WTC11 (cell line): ENCODE results near the gene KLRG1. TPM values are rescaled to one million over a fixed set of nuclear protein-coding genes. Genes with fewer than 3 reads are reported as not detected.

Experiments used
- ATAC-seq: fragments of 200-7000 bp; cut with Tn5 transposase; 2 replicates; pipeline ENCODE4 v1.10.0; 2021; ENCODE audit warnings: mild to moderate bottlenecking, moderate library complexity
- CTCF ChIA-PET: fragments of 300-600 bp; sonication (Branson Sonifier 250); formaldehyde crosslinking; loops from one replicate; lab custom pipeline; 2021; ENCODE audit warnings: antibody characterized with exemption; lab: Charles Lee
- POLR2A ChIA-PET: fragments of 350-600 bp; sonication (Branson Sonifier 250); formaldehyde crosslinking; loops from one replicate; lab custom pipeline; 2021; ENCODE audit warnings: antibody characterized with exemption; lab: Charles Lee
- DNase-seq: peaks from one replicate; pipeline ENCODE4 v3.0.0; 2021; ENCODE audit warnings: low spot score
- H3K27ac Mint-ChIP-seq: 2 replicates; pipeline ENCODE4 v1.8.0; 2021; ENCODE audit warnings: mixed read lengths
- H3K27me3 Mint-ChIP-seq: 2 replicates; pipeline ENCODE4 v1.8.0; 2021; ENCODE audit warnings: low read depth, mild to moderate bottlenecking, moderate library complexity, mixed read lengths
- H3K36me3 Mint-ChIP-seq: 2 replicates; pipeline ENCODE4 v1.8.0; 2021; ENCODE audit warnings: mixed read lengths
- H3K4me1 Mint-ChIP-seq: 2 replicates; pipeline ENCODE4 v1.8.0; 2022; ENCODE audit warnings: mixed read lengths
- H3K4me3 Mint-ChIP-seq: 2 replicates; pipeline ENCODE4 v1.8.0; 2021; ENCODE audit warnings: mild to moderate bottlenecking, moderate library complexity, mixed read lengths
- H3K9me3 Mint-ChIP-seq: 2 replicates; pipeline ENCODE4 v1.8.0; 2021; ENCODE audit warnings: mixed read lengths
- ATF3 ChIP-seq: sonication (generic); formaldehyde crosslinking; conservative IDR thresholded peaks from 2 replicates; pipeline ENCODE4 v1.8.1; 2022; ENCODE audit warnings: mild to moderate bottlenecking, missing genetic modification reagents
- ATF6 ChIP-seq: sonication (generic); formaldehyde crosslinking; IDR thresholded peaks from 2 replicates; pipeline ENCODE4 v1.8.1; 2023; ENCODE audit warnings: mild to moderate bottlenecking, missing genetic modification reagents
- CDX4 ChIP-seq: fragments of 250-450 bp; sonication (Bioruptor Pico); IDR thresholded peaks from 2 replicates; pipeline ENCODE4 v1.9.0; 2021; ENCODE audit warnings: moderate library complexity, mild to moderate bottlenecking, inconsistent platforms, borderline replicate concordance
- ERG ChIP-seq: fragments of 250-450 bp; sonication (Bioruptor Pico); IDR thresholded peaks from 2 replicates; pipeline ENCODE4 v1.8.0; 2021; ENCODE audit warnings: mild to moderate bottlenecking
- FOXJ3 ChIP-seq: sonication (generic); formaldehyde crosslinking; IDR thresholded peaks from 2 replicates; pipeline ENCODE4 v1.9.0; 2021; ENCODE audit warnings: missing genetic modification reagents, mild to moderate bottlenecking, borderline replicate concordance
- FOXP4 ChIP-seq: sonication (generic); formaldehyde crosslinking; IDR thresholded peaks from 2 replicates; pipeline ENCODE4 v1.8.0; 2022; ENCODE audit warnings: mild to moderate bottlenecking, missing genetic modification reagents
- GTF2I ChIP-seq: fragments of 250-450 bp; sonication (Bioruptor Pico); conservative IDR thresholded peaks from 2 replicates; pipeline ENCODE4 v1.4.0; 2021; ENCODE audit warnings: mild to moderate bottlenecking
- HMGXB4 ChIP-seq: sonication (generic); formaldehyde crosslinking; IDR thresholded peaks from 2 replicates; pipeline ENCODE4 v1.8.1; 2023; ENCODE audit warnings: mild to moderate bottlenecking, moderate library complexity, missing genetic modification reagents
- JUN ChIP-seq: sonication (generic); formaldehyde crosslinking; IDR thresholded peaks from 2 replicates; pipeline ENCODE4 v1.8.0; 2023; ENCODE audit warnings: mild to moderate bottlenecking, missing genetic modification reagents
- MLX ChIP-seq: sonication (generic); formaldehyde crosslinking; IDR thresholded peaks from 2 replicates; pipeline ENCODE4 v1.8.1; 2023; ENCODE audit warnings: mild to moderate bottlenecking, missing genetic modification reagents, moderate library complexity
- MYBL2 ChIP-seq: sonication (generic); formaldehyde crosslinking; IDR thresholded peaks from 2 replicates; pipeline ENCODE4 v1.8.1; 2023; ENCODE audit warnings: mild to moderate bottlenecking, moderate library complexity, missing genetic modification reagents
- PRRX2 ChIP-seq: fragments of 250-450 bp; sonication (Bioruptor Pico); IDR thresholded peaks from 2 replicates; pipeline ENCODE4 v1.8.0; 2021; ENCODE audit warnings: mild to moderate bottlenecking
- RORB ChIP-seq: fragments of 250-450 bp; sonication (Bioruptor Pico); IDR thresholded peaks from 2 replicates; pipeline ENCODE4 v1.9.0; 2021; ENCODE audit warnings: mild to moderate bottlenecking
- SMAD4 ChIP-seq: sonication (generic); formaldehyde crosslinking; IDR thresholded peaks from 2 replicates; pipeline ENCODE4 v1.8.0; 2022; ENCODE audit warnings: mild to moderate bottlenecking, missing genetic modification reagents
- SP1 ChIP-seq: sonication (generic); formaldehyde crosslinking; conservative IDR thresholded peaks from 2 replicates; pipeline ENCODE4 v1.8.1; 2022; ENCODE audit warnings: missing genetic modification reagents
- TCF7 ChIP-seq: sonication (generic); formaldehyde crosslinking; IDR thresholded peaks from 2 replicates; pipeline ENCODE4 v1.8.0; 2022; ENCODE audit warnings: mild to moderate bottlenecking, low read depth, missing genetic modification reagents, moderate library complexity
- USF2 ChIP-seq: sonication (generic); formaldehyde crosslinking; IDR thresholded peaks from 2 replicates; pipeline ENCODE4 v1.8.1; 2023; ENCODE audit warnings: mild to moderate bottlenecking, missing genetic modification reagents, moderate library complexity
- ZBTB21 ChIP-seq: sonication (generic); formaldehyde crosslinking; IDR thresholded peaks from 2 replicates; pipeline ENCODE4 v1.8.1; 2023; ENCODE audit warnings: mild to moderate bottlenecking, missing genetic modification reagents, borderline replicate concordance
- ZNF121 ChIP-seq: sonication (generic); formaldehyde crosslinking; IDR thresholded peaks from 2 replicates; pipeline ENCODE4 v1.8.0; 2023; ENCODE audit warnings: missing genetic modification reagents
- ZNF317 ChIP-seq: sonication (generic); formaldehyde crosslinking; IDR thresholded peaks from 2 replicates; pipeline ENCODE4 v1.8.1; 2023; ENCODE audit warnings: low read depth, mild to moderate bottlenecking, moderate library complexity, missing genetic modification reagents, borderline replicate concordance
- ZNF396 ChIP-seq: fragments of 250-450 bp; sonication (Bioruptor Pico); IDR thresholded peaks from 2 replicates; pipeline ENCODE4 v1.8.0; 2021; ENCODE audit warnings: mild to moderate bottlenecking, moderate library complexity, borderline replicate concordance
- ZNF425 ChIP-seq: fragments of 250-450 bp; sonication (Bioruptor Pico); conservative IDR thresholded peaks from 2 replicates; pipeline ENCODE4 v1.9.0; 2021; ENCODE audit warnings: mild to moderate bottlenecking
- ZNF512 ChIP-seq: sonication (generic); formaldehyde crosslinking; IDR thresholded peaks from 2 replicates; pipeline ENCODE4 v1.8.1; 2022; ENCODE audit warnings: missing genetic modification reagents, borderline replicate concordance
- total RNA-seq: library from RNA; stranded (reverse); gene quantifications from 3 replicates; pipeline ENCODE4 v1.2.3, GENCODE V29; 2021

Gene KLRG1
- total RNA-seq, 1 experiment from 2014 or later = 7.2 TPM

GRCh38 chr12:9047105-9047504, 57.8 kb downstream of the KLRG1 start (continued):
- no peak for TF ChIP-seq MLX (CRISPR knock-in tag)
- no peak for TF ChIP-seq ZNF512 (CRISPR knock-in tag)
- TF ChIP-seq SMAD4 (CRISPR knock-in tag) = no peak
- no peak for TF ChIP-seq ATF6
- no peak for TF ChIP-seq TCF7
- TF ChIP-seq FOXJ3 = no peak
- TF ChIP-seq HMGXB4 (CRISPR knock-in tag) = no peak
- TF ChIP-seq FOXP4 (CRISPR knock-in tag) = no peak
- no peak for TF ChIP-seq RORB
- TF ChIP-seq ZNF425 (CRISPR knock-in tag) = no peak
- TF ChIP-seq, all 79 proteins: peak for 0

GRCh38 chr12:9048930-9049329, 59.6 kb downstream of the KLRG1 start:
- H3K9me3 Mint-ChIP-seq = peaks cover 8% of the 10 kb centered on the region; the same call in 1 of the 2 replicates
- H3K36me3 Mint-ChIP-seq = no peaks in the 10 kb centered on the region
- no peak overlapping the region for H3K27ac Mint-ChIP-seq
- H3K4me3 Mint-ChIP-seq = no peak overlapping the region
- H3K4me1 Mint-ChIP-seq = peaks cover 7% of the 10 kb centered on the region; the same call in 1 of the 2 replicates
- ATAC-seq (no peak; the same call in 1 of the 2 replicates), DNase-seq (no peak)
- POLR2A ChIA-PET = no interaction called here
- H3K27me3 Mint-ChIP-seq = no peaks in the 10 kb centered on the region
- CTCF ChIA-PET = interaction anchor here (0.8 to 3.4 kb wide), 21 partner anchors 11 to 504 kb away, joined by 3 to 38 read pairs (median 9); partner anchors contain the start of genes A2ML1 and M6PR
- TF ChIP-seq MYBL2 (CRISPR knock-in tag) (no peak), ZNF396 (CRISPR knock-in tag) (no peak), PRRX2 (CRISPR knock-in tag) (no peak), CDX4 (no peak), ZNF317 (CRISPR knock-in tag) (no peak), SP1 (CRISPR knock-in tag) (no peak), ZNF121 (CRISPR knock-in tag) (no peak), JUN (CRISPR knock-in tag) (no peak), USF2 (CRISPR knock-in tag) (no peak), ATF3 (CRISPR knock-in tag) (no peak), ERG (CRISPR knock-in tag) (no peak), ZBTB21 (CRISPR knock-in tag) (no peak), FOXJ3 (no peak), GTF2I (CRISPR knock-in tag) (no peak)
